BE2C (cell line): ENCODE data around the gene MYPOP.
"Not testable (repeated sequence)": the region's sequence is repeated elsewhere in the genome, so short reads cannot be mapped to it uniquely, and the experiment has no call there.

Experiments used
- DNase-seq: peaks from one replicate; pipeline ENCODE4 v3.0.0-alpha.2; 2020
- H3K27me3 ChIP-seq: fragments of 250-450 bp; sonication (Bioruptor Pico); 2 replicates; pipeline ENCODE4 v1.5.1; 2020; ENCODE audit warnings: mild to moderate bottlenecking
- H3K36me3 ChIP-seq: fragments of 250-450 bp; sonication (Bioruptor Pico); 2 replicates; pipeline ENCODE4 v1.5.1; 2020; ENCODE audit warnings: mild to moderate bottlenecking
- H3K4me1 ChIP-seq: fragments of 250-450 bp; sonication (Bioruptor Pico); 2 replicates; pipeline ENCODE4 v1.5.1; 2020
- H3K4me3 ChIP-seq: 2 replicates; pipeline ENCODE4 v1.5.1; 2011; ENCODE audit warnings: low read depth, low read length
- H3K9me3 ChIP-seq: fragments of 250-450 bp; sonication (Bioruptor Pico); 2 replicates; pipeline ENCODE4 v1.5.1; 2020
- CTCF ChIP-seq: IDR thresholded peaks from 2 replicates; pipeline ENCODE4 v1.5.1; 2012; ENCODE audit warnings: mild to moderate bottlenecking, low read depth, low read length

MYPOP gene

GRCh38 chr19:45876161-45876410, 26.3 kb downstream of the MYPOP start:
- H3K36me3 ChIP-seq = no peaks in the 10 kb centered on the region
- TF ChIP-seq CTCF = no peak
- H3K9me3 ChIP-seq = no peaks in the 10 kb centered on the region
- no peaks in the 10 kb centered on the region for H3K27me3 ChIP-seq
- no peaks in the 10 kb centered on the region for H3K4me1 ChIP-seq
- H3K4me3 ChIP-seq = no peak overlapping the region
- no peak for DNase-seq

GRCh38 chr19:45874620-45874966, 27.8 kb downstream of the MYPOP start:
- Histone ChIP-seq H3K27me3 (no peaks in the 10 kb centered on the region), H3K36me3 (no peaks in the 10 kb centered on the region), H3K9me3 (no peaks in the 10 kb centered on the region), H3K4me3 (no peak overlapping the region), H3K4me1 (no peaks in the 10 kb centered on the region)
- TF ChIP-seq CTCF = no peak
- DNase-seq = no peak

GRCh38 chr19:45873219-45873772, 29.1 kb downstream of the MYPOP start:
- no peak overlapping the region for H3K4me3 ChIP-seq
- no peaks in the 10 kb centered on the region for H3K36me3 ChIP-seq
- DNase-seq = no peak
- peaks cover 9% of the 10 kb centered on the region for H3K27me3 ChIP-seq
- TF ChIP-seq CTCF = no peak
- no peaks in the 10 kb centered on the region for H3K4me1 ChIP-seq
- no peaks in the 10 kb centered on the region for H3K9me3 ChIP-seq

- H3K4me3 ChIP-seq = no peak overlapping the region
- H3K27me3 ChIP-seq = peaks cover 15% of the 10 kb centered on the region
- no peaks in the 10 kb centered on the region for H3K36me3 ChIP-seq
- no peaks in the 10 kb centered on the region for H3K4me1 ChIP-seq
- H3K9me3 ChIP-seq = no peaks in the 10 kb centered on the region
- DNase-seq = no peak
- no peak for TF ChIP-seq CTCF
Observed at GRCh38 chr19:45872095-45872919, 30.1 kb downstream of the MYPOP start.

GRCh38 chr19:45870798-45871197, 31.6 kb downstream of the MYPOP start:
- TF ChIP-seq CTCF = no peak

GRCh38 chr19:45867241-45867640, 35.2 kb downstream of the MYPOP start:
- not testable (repeated sequence) for H3K4me1 ChIP-seq, H3K36me3 ChIP-seq, DNase-seq, H3K4me3 ChIP-seq, H3K9me3 ChIP-seq
- peaks cover 55% of the 10 kb centered on the region for H3K27me3 ChIP-seq

More at GRCh38 chr19:45870798-45871197, 31.6 kb downstream of the MYPOP start:
- Histone ChIP-seq H3K27me3 (peaks cover 30% of the 10 kb centered on the region), H3K4me3 (no peak overlapping the region), H3K9me3 (no peaks in the 10 kb centered on the region), H3K36me3 (no peaks in the 10 kb centered on the region), H3K4me1 (no peaks in the 10 kb centered on the region)
- DNase-seq = no peak
